HEK293 (cell line): ENCODE results near the gene IL25.

Source experiments
- CTCF ChIA-PET: fragments of 350-600 bp; formaldehyde crosslinking; extraction: SDS; loops from one replicate; lab custom pipeline; 2021; ENCODE audit warnings: antibody characterized with exemption; lab: Yijun Ruan, JAX
- POLR2A ChIA-PET: fragments of 300-600 bp; formaldehyde crosslinking; extraction: SDS; loops from one replicate; lab custom pipeline; 2020; ENCODE audit warnings: antibody characterized with exemption, inconsistent platforms; lab: Yijun Ruan, JAX
- H3K27ac ChIP-seq: fragments of 200-500 bp; sonication (Bioruptor generic); 2 replicates; pipeline ENCODE4 v1.5.1; 2014; ENCODE audit warnings: low read depth, low read length, control low read depth, inconsistent platforms; ENCODE audit errors: extremely low read depth
- H3K36me3 ChIP-seq, 2 experiments: fragments of 200-500 bp in 1 of 2; sonication (Bioruptor generic) in 1 of 2; 1 replicate in 1 of 2; 2 replicates in 1 of 2; pipeline ENCODE4 v1.5.1; 2014 to 2017; ENCODE audit warnings: inconsistent platforms in 2 of 2, low read length in 2 of 2; ENCODE audit not compliant: control insufficient read depth in 2 of 2, insufficient read depth in 1 of 2
- H3K4me1 ChIP-seq: fragments of 200-500 bp; sonication (Bioruptor generic); 2 replicates; pipeline ENCODE4 v1.5.1; 2014; ENCODE audit warnings: mild to moderate bottlenecking, low read length, inconsistent platforms; ENCODE audit not compliant: control insufficient read depth, insufficient read depth
- H3K4me3 ChIP-seq: 2 replicates; pipeline ENCODE4 v1.5.1; 2011; ENCODE audit warnings: low read depth, mild to moderate bottlenecking, control low read depth, low read length, moderate library complexity
- H3K9me3 ChIP-seq: fragments of 200-500 bp; sonication (Bioruptor generic); 2 replicates; pipeline ENCODE4 v1.5.1; 2014; ENCODE audit warnings: low read depth, low read length, inconsistent platforms; ENCODE audit not compliant: control insufficient read depth, insufficient read depth
- KLF10 ChIP-seq: fragments of 450-650 bp; IDR thresholded peaks from 2 replicates; pipeline ENCODE4 v1.5.1; 2018; ENCODE audit warnings: missing biosample characterization, mild to moderate bottlenecking, missing genetic modification characterization
- KLF7 ChIP-seq: fragments of 450-650 bp; formaldehyde crosslinking; IDR thresholded peaks from 2 replicates; pipeline ENCODE4 v1.5.1; 2016; ENCODE audit warnings: missing biosample characterization, missing genetic modification characterization, borderline replicate concordance
- KLF8 ChIP-seq: fragments of 450-650 bp; formaldehyde crosslinking; IDR thresholded peaks from 2 replicates; pipeline ENCODE4 v1.5.1; 2016; ENCODE audit warnings: missing biosample characterization, missing genetic modification characterization
- OVOL3 ChIP-seq: fragments of 450-650 bp; formaldehyde crosslinking; IDR thresholded peaks from 2 replicates; pipeline ENCODE4 v1.5.1; 2016; ENCODE audit warnings: missing biosample characterization, missing genetic modification characterization
- PRDM1 ChIP-seq: fragments of 450-650 bp; formaldehyde crosslinking; IDR thresholded peaks from 2 replicates; pipeline ENCODE4; 2016; ENCODE audit warnings: missing biosample characterization, missing genetic modification characterization
- REPIN1 ChIP-seq: fragments of 450-650 bp; formaldehyde crosslinking; IDR thresholded peaks from 2 replicates; pipeline ENCODE4 v1.5.1; 2017; ENCODE audit warnings: missing biosample characterization, missing genetic modification characterization, low read depth
- SP7 ChIP-seq: fragments of 450-650 bp; formaldehyde crosslinking; IDR thresholded peaks from 2 replicates; pipeline ENCODE4 v1.5.1; 2016; ENCODE audit warnings: missing biosample characterization, missing genetic modification characterization
- YY1 ChIP-seq: fragments of 450-650 bp; formaldehyde crosslinking; IDR thresholded peaks from 2 replicates; pipeline ENCODE4 v1.5.1; 2018; ENCODE audit warnings: missing biosample characterization, missing genetic modification characterization
- YY2 ChIP-seq: fragments of 450-650 bp; formaldehyde crosslinking; IDR thresholded peaks from 2 replicates; pipeline ENCODE4 v1.5.1; 2016; ENCODE audit warnings: missing biosample characterization, missing genetic modification characterization
- ZBTB48 ChIP-seq: fragments of 450-650 bp; formaldehyde crosslinking; IDR thresholded peaks from 2 replicates; pipeline ENCODE4 v1.5.1; 2016; ENCODE audit warnings: missing biosample characterization, missing genetic modification characterization
- ZFP3 ChIP-seq: fragments of 450-650 bp; formaldehyde crosslinking; IDR thresholded peaks from 2 replicates; pipeline ENCODE4 v1.5.1; 2016; ENCODE audit warnings: low read depth, missing biosample characterization, missing genetic modification characterization
- ZNF157 ChIP-seq: fragments of 450-650 bp; formaldehyde crosslinking; IDR thresholded peaks from 2 replicates; pipeline ENCODE4 v1.5.1; 2016; ENCODE audit warnings: missing biosample characterization, missing genetic modification characterization
- ZNF221 ChIP-seq: fragments of 450-650 bp; formaldehyde crosslinking; IDR thresholded peaks from 2 replicates; pipeline ENCODE4 v1.5.1; 2017; ENCODE audit warnings: missing biosample characterization, missing genetic modification characterization, borderline replicate concordance
- ZNF239 ChIP-seq: fragments of 450-650 bp; formaldehyde crosslinking; IDR thresholded peaks from 2 replicates; pipeline ENCODE4 v1.5.1; 2016; ENCODE audit warnings: missing biosample characterization, missing genetic modification characterization
- ZNF24 ChIP-seq: fragments of 450-650 bp; formaldehyde crosslinking; IDR thresholded peaks from 2 replicates; pipeline ENCODE4 v1.5.1; 2016; ENCODE audit warnings: missing biosample characterization, missing genetic modification characterization
- ZNF37A ChIP-seq: fragments of 450-650 bp; IDR thresholded peaks from 2 replicates; pipeline ENCODE4 v1.5.1; 2018; ENCODE audit warnings: missing biosample characterization, missing genetic modification characterization
- ZNF391 ChIP-seq: fragments of 450-650 bp; formaldehyde crosslinking; IDR thresholded peaks from 2 replicates; pipeline ENCODE4 v1.5.1; 2016; ENCODE audit warnings: low read depth, missing biosample characterization, missing genetic modification characterization, borderline replicate concordance
- ZNF433 ChIP-seq: fragments of 450-650 bp; formaldehyde crosslinking; IDR thresholded peaks from 2 replicates; pipeline ENCODE4 v1.5.1; 2016; ENCODE audit warnings: missing biosample characterization, missing genetic modification characterization, low read depth
- ZNF561 ChIP-seq: fragments of 450-650 bp; IDR thresholded peaks from 2 replicates; pipeline ENCODE4 v1.5.1; 2018; ENCODE audit warnings: missing biosample characterization, missing genetic modification characterization, borderline replicate concordance
- ZNF658 ChIP-seq: fragments of 450-650 bp; formaldehyde crosslinking; IDR thresholded peaks from 2 replicates; pipeline ENCODE4; 2016; ENCODE audit warnings: missing biosample characterization, missing genetic modification characterization
- ZNF843 ChIP-seq: fragments of 450-650 bp; formaldehyde crosslinking; IDR thresholded peaks from 2 replicates; pipeline ENCODE4 v1.5.1; 2016; ENCODE audit warnings: missing biosample characterization, missing genetic modification characterization
- TF ChIP-seq, protein P1 (sequence below): fragments of 450-650 bp; formaldehyde crosslinking; IDR thresholded peaks from 2 replicates; pipeline ENCODE4 v1.5.1; 2017; ENCODE audit warnings: missing biosample characterization, missing genetic modification characterization
- TF ChIP-seq, protein P2 (sequence below): fragments of 450-650 bp; formaldehyde crosslinking; IDR thresholded peaks from 2 replicates; pipeline ENCODE4 v1.5.1; 2016; ENCODE audit warnings: missing biosample characterization, missing genetic modification characterization, low read depth

IL25 gene

DNA sequence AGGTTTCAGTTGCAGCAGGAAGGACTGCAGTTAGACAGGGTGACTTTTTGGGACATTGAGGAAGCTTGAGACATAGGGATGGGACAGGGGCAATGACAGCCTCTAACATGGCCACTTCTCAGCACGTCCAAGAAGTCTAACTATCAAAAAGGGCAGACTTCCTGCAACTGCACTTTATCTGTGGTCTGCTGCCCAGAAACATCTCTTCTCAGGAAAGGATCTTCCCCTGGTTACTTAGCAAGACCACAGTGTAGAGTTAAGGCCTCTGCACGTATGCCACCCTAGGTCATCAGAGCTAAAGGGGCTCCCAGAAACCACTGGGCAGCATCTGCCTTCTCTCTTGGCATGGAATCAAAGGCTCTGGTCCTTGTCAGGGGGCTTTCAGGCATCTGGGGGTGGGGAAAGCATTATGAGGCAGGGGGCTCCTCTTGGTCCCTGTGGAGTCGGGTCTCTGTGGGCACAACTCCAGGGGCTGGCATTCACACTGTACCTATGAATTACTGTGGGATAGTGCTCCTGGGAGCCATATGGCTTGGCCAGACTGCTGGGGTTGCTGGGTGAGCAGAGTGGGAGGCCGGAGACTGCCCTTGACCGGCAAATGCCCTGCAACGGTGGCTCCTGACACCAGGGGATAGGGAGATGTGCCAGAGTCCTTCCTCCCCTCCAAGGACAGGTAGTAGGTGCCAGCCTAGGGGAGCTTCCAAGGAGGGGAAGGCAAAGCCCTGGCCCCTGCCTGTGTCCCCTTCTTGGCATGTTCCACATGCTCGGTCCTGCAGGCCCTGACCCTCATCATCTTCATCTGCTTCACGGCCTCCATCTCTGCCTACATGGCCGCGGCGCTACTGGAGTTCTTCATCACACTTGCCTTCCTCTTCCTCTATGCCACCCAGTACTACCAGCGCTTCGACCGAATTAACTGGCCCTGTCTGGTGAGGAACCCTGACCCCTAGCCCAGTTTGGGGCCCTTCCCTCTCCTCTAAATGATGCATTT, 5.3 kb downstream of the IL25 start:
- Histone ChIP-seq H3K27ac (no peak overlapping the region), H3K36me3 (no peaks in the 10 kb centered on the region), H3K9me3 (no peaks in the 10 kb centered on the region), H3K4me3 (no peak overlapping the region), H3K4me1 (no peaks in the 10 kb centered on the region)
- TF ChIP-seq OVOL3 (tag by site-specific recombination) (no peak), REPIN1 (tag by site-specific recombination) (no peak), ZNF157 (tag by site-specific recombination) (no peak), YY2 (tag by site-specific recombination) (no peak), ZNF658 (tag by site-specific recombination) (no peak), PRDM1 (tag by site-specific recombination) (no peak), ZNF221 (no peak), KLF7 (tag by site-specific recombination) (no peak), ZNF433 (tag by site-specific recombination) (no peak), ZNF843 (tag by site-specific recombination) (no peak), ZNF239 (tag by site-specific recombination) (no peak), ZFP3 (no peak), YY1 (tag by site-specific recombination) (no peak), ZNF391 (no peak), SP7 (tag by site-specific recombination) (no peak), KLF10 (no peak), ZNF24 (tag by site-specific recombination) (no peak), ZBTB48 (tag by site-specific recombination) (no peak)
- TF ChIP-seq, protein P1, sequence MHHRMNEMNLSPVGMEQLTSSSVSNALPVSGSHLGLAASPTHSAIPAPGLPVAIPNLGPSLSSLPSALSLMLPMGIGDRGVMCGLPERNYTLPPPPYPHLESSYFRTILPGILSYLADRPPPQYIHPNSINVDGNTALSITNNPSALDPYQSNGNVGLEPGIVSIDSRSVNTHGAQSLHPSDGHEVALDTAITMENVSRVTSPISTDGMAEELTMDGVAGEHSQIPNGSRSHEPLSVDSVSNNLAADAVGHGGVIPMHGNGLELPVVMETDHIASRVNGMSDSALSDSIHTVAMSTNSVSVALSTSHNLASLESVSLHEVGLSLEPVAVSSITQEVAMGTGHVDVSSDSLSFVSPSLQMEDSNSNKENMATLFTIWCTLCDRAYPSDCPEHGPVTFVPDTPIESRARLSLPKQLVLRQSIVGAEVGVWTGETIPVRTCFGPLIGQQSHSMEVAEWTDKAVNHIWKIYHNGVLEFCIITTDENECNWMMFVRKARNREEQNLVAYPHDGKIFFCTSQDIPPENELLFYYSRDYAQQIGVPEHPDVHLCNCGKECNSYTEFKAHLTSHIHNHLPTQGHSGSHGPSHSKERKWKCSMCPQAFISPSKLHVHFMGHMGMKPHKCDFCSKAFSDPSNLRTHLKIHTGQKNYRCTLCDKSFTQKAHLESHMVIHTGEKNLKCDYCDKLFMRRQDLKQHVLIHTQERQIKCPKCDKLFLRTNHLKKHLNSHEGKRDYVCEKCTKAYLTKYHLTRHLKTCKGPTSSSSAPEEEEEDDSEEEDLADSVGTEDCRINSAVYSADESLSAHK (tag by site-specific recombination) = no peak
- CTCF ChIA-PET = interaction anchor here (0.7 to 0.9 kb wide), 3 partner anchors 25 to 92 kb away, joined by 4 read pairs; partner anchors contain the start of gene HOMEZ
- POLR2A ChIA-PET = no interaction called here

DNA sequence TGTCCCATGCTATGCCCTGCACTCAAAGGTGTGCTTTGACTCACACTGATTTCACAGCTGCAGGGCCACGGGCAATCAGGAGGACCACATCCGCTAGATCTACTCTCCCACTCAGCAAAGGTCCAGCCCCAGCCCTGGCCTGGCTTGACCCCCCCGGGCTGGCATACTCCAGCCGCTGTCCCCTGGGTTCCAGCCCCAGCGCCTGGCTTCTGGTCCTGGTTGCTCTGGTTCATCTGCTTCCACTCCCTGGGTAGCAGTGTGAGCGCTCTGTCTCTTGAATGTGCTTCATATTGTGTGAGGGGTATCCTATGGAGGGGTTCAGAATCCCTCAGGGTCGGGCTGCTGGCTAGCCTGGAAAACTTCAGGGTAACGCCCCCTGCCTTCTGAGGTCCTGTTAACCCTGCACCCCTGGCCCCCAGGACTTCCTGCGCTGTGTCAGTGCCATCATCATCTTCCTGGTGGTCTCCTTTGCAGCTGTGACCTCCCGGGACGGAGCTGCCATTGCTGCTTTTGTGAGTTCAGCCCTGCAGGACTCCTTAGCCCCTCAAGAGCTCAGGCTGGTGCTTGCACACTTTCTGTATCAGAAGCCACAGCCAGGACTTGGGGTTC, 6.1 kb downstream of the IL25 start:
- no peaks in the 10 kb centered on the region for H3K36me3 ChIP-seq
- no peak overlapping the region for H3K27ac ChIP-seq
- H3K9me3 ChIP-seq = no peaks in the 10 kb centered on the region
- TF ChIP-seq ZNF561 (tag by site-specific recombination) = no peak
- TF ChIP-seq, protein P2, sequence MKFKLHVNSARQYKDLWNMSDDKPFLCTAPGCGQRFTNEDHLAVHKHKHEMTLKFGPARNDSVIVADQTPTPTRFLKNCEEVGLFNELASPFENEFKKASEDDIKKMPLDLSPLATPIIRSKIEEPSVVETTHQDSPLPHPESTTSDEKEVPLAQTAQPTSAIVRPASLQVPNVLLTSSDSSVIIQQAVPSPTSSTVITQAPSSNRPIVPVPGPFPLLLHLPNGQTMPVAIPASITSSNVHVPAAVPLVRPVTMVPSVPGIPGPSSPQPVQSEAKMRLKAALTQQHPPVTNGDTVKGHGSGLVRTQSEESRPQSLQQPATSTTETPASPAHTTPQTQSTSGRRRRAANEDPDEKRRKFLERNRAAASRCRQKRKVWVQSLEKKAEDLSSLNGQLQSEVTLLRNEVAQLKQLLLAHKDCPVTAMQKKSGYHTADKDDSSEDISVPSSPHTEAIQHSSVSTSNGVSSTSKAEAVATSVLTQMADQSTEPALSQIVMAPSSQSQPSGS (tag by site-specific recombination) = no peak
- no peak for TF ChIP-seq KLF8 (tag by site-specific recombination)
- TF ChIP-seq ZNF37A = no peak
- ChIA-PET CTCF (interaction anchor here (0.8 to 4.3 kb wide), 10 partner anchors 10 to 114 kb away, joined by 3 to 61 read pairs (median 6); partner anchors contain the start of gene HOMEZ), POLR2A (no interaction called here)
- H3K4me1 ChIP-seq = no peaks in the 10 kb centered on the region
- H3K4me3 ChIP-seq = no peak overlapping the region
